K562 (cell line): Measurements from ENCODE around the gene PTPRG. TPM values are rescaled to one million over a fixed set of nuclear protein-coding genes. Genes with fewer than 3 reads are reported as not detected.

ENCODE experiments used
- ATAC-seq: fragments of 200-7000 bp; cut with Tn5 transposase; 3 replicates; pipeline ENCODE4 v1.9.1; 2020; ENCODE audit warnings: moderate library complexity
- BruUV-seq: library from RNA; stranded (reverse); fragments of 400-500 nt; replicated peaks from 2 replicates; lab custom pipeline; 2021; lab: Mats Ljungman, UMichigan
- CTCF ChIA-PET: fragments of 300-600 bp; formaldehyde crosslinking; extraction: SDS; loops from one replicate; lab custom pipeline; 2021; ENCODE audit warnings: low intra/inter-chr PET ratio; lab: Yijun Ruan, JAX
- POLR2A ChIA-PET: fragments of 300-600, 350-650 bp; sonication (Branson Sonifier 250); formaldehyde crosslinking; extraction: SDS; loops from one replicate; lab custom pipeline; 2021; ENCODE audit warnings: antibody characterized with exemption, inconsistent platforms; lab: Yijun Ruan, JAX
- DNase-seq, 4 experiments: peaks; one replicate each; pipeline versions ENCODE4 v3.0.0 to v3.0.0-alpha.2; 2011 to 2018; ENCODE audit warnings: low spot score in 3 of 4, mixed read lengths in 3 of 4; ENCODE audit errors: extremely low read depth in 1 of 4
- FAIRE-seq: peaks from 2 replicates; lab custom pipeline; 2011; peaks lifted over from hg19 to GRCh38; lab: Jason Lieb, UNC
- H2AFZ ChIP-seq: 2 replicates; pipeline ENCODE4 v1.6.0; 2011; ENCODE audit warnings: low read depth, low read length, control low read depth, inconsistent platforms
- H3K27ac ChIP-seq: fragments of 200-600 bp; 3 replicates; pipeline ENCODE4 v1.8.0; 2011; ENCODE audit warnings: low read depth, mild to moderate bottlenecking, control low read depth, inconsistent platforms, low read length, moderate library complexity, mixed read lengths; ENCODE audit errors: extremely low read depth
- H3K27me3 ChIP-seq, 2 experiments: fragments of 300-600 bp in 1 of 2; 2 replicates in 1 of 2; 3 replicates in 1 of 2; pipeline versions ENCODE4 v1.6.0 to v1.8.0; 2011; ENCODE audit warnings: inconsistent platforms in 2 of 2, low read length in 2 of 2, mild to moderate bottlenecking in 1 of 2, mixed read lengths in 1 of 2, moderate library complexity in 1 of 2; ENCODE audit not compliant: control insufficient read depth in 2 of 2, insufficient read depth in 2 of 2
- H3K36me3 ChIP-seq: fragments of 300-600 bp; 3 replicates; pipeline ENCODE4 v1.8.0; 2011; ENCODE audit warnings: mild to moderate bottlenecking, low read length, inconsistent platforms; ENCODE audit not compliant: control insufficient read depth, insufficient read depth
- H3K4me1 ChIP-seq, 2 experiments: fragments of 200-600 bp in 1 of 2; replicated peaks in 1 of 2; 2 replicates in 1 of 2; 3 replicates in 1 of 2; pipeline versions ENCODE4 v1.5.1 to v1.8.0; 2011; ENCODE audit warnings: inconsistent platforms in 2 of 2, low read length in 2 of 2, mild to moderate bottlenecking in 1 of 2, mixed read lengths in 1 of 2, moderate library complexity in 1 of 2; ENCODE audit not compliant: control insufficient read depth in 2 of 2, insufficient read depth in 2 of 2
- H3K4me2 ChIP-seq: 2 replicates; pipeline ENCODE4 v1.6.1; 2011; ENCODE audit warnings: low read length, control low read depth, inconsistent platforms, mixed read lengths; ENCODE audit not compliant: insufficient read depth
- H3K4me3 ChIP-seq: fragments of 200-600 bp; sonication (generic), shearing (Covaris generic); 2 replicates; pipeline ENCODE4 v1.5.1; 2016; ENCODE audit warnings: control low read depth, inconsistent platforms
- H3K79me2 ChIP-seq: fragments of 200-600 bp; 3 replicates; pipeline ENCODE4 v1.8.0; 2011; ENCODE audit warnings: low read length, inconsistent platforms; ENCODE audit not compliant: control insufficient read depth, insufficient read depth
- H3K9ac ChIP-seq, 2 experiments: 2 replicates each; pipeline versions ENCODE4 v1.6.0 to v1.6.1; 2011; ENCODE audit warnings: low read depth in 2 of 2, low read length in 2 of 2, control low read depth in 1 of 2, inconsistent platforms in 1 of 2, mild to moderate bottlenecking in 1 of 2, mixed read lengths in 1 of 2; ENCODE audit not compliant: insufficient read depth in 1 of 2
- H3K9me1 ChIP-seq: one replicate; pipeline ENCODE4 v1.6.0; 2011; ENCODE audit warnings: inconsistent platforms, mild to moderate bottlenecking, low read length, moderate library complexity; ENCODE audit not compliant: control insufficient read depth, insufficient read depth
- H3K9me3 ChIP-seq: replicated peaks from 2 replicates; pipeline ENCODE4 v1.5.1; 2011; ENCODE audit warnings: low read depth, low read length, inconsistent platforms; ENCODE audit not compliant: control insufficient read depth, insufficient read depth
- H4K20me1 ChIP-seq: replicated peaks from 2 replicates; pipeline ENCODE4 v1.6.1; 2011; ENCODE audit warnings: low read length, inconsistent platforms, mixed read lengths; ENCODE audit not compliant: control insufficient read depth, insufficient read depth
- BHLHE40 ChIP-seq: IDR thresholded peaks from 2 replicates; pipeline ENCODE4 v1.6.1; 2011; ENCODE audit warnings: low read length, improper control_type of control experiment
- DEAF1 ChIP-seq: fragments of 450-650 bp; formaldehyde crosslinking; IDR thresholded peaks from 2 replicates; pipeline ENCODE4 v1.4.0; 2020; ENCODE audit warnings: mild to moderate bottlenecking, moderate library complexity
- FIP1L1 ChIP-seq: fragments of 200-400 bp; formaldehyde crosslinking; IDR thresholded peaks from 2 replicates; pipeline ENCODE4 v1.6.1; 2018; ENCODE audit warnings: mild to moderate bottlenecking, low read depth, low read length; ENCODE audit not compliant: poor library complexity, severe bottlenecking
- HDAC6 ChIP-seq: IDR thresholded peaks from 2 replicates; pipeline ENCODE4 v1.6.1; 2012; ENCODE audit warnings: low read depth, mild to moderate bottlenecking, control low read depth, inconsistent platforms, low read length, moderate library complexity
- HMGN3 ChIP-seq: IDR thresholded peaks from 2 replicates; pipeline ENCODE4 v1.6.1; 2011; ENCODE audit warnings: borderline replicate concordance, low read depth, mild to moderate bottlenecking, mixed read lengths, low read length; ENCODE audit not compliant: insufficient read length; ENCODE audit errors: extremely low read depth
- HNRNPL ChIP-seq: fragments of 200-400 bp; formaldehyde crosslinking; IDR thresholded peaks from 2 replicates; pipeline ENCODE4 v1.6.1; 2017; ENCODE audit warnings: low read depth, mild to moderate bottlenecking, low read length
- NCOA4 ChIP-seq: fragments of 450-650 bp; IDR thresholded peaks from 2 replicates; pipeline ENCODE4 v1.6.1; 2018; ENCODE audit warnings: mild to moderate bottlenecking; ENCODE audit not compliant: partially characterized antibody
- RBFOX2 ChIP-seq: fragments of 200-400 bp; formaldehyde crosslinking; IDR thresholded peaks from 2 replicates; pipeline ENCODE4 v1.6.1; 2017; ENCODE audit warnings: low read depth, mild to moderate bottlenecking, low read length, moderate library complexity
- TGIF2 ChIP-seq: sonication (generic); formaldehyde crosslinking; IDR thresholded peaks from 2 replicates; pipeline ENCODE4 v1.8.1; 2022; ENCODE audit warnings: mild to moderate bottlenecking, missing genetic modification reagents, moderate library complexity
- ZNF586 ChIP-seq: fragments of 450-650 bp; formaldehyde crosslinking; conservative IDR thresholded peaks from 2 replicates; pipeline ENCODE4 v1.4.0; 2020; ENCODE audit warnings: mild to moderate bottlenecking, moderate library complexity
- WGBS: fragments of 100-300 bp; shearing (Covaris generic); methylation state at CpG from one replicate; pipeline ENCODE4 v1.1.6; 2016; ENCODE audit warnings: low coverage, mixed read lengths; ENCODE audit not compliant: insufficient coverage; ENCODE audit errors: missing lambda C conversion rate; 5-methylcytosine and 5-hydroxymethylcytosine counted together
- in situ Hi-C: fragments of 300-500 bp; cut with MboI; formaldehyde crosslinking; loops from 4 replicates; pipeline ENCODE4 v1.15.0; 2018; ENCODE audit warnings: inconsistent platforms, mixed read lengths
- intact Hi-C: fragments of 100-400 bp; cut with micrococcal nuclease; formaldehyde crosslinking; loops from 2 replicates; pipeline ENCODE4 v1.14.2; 2022
- polyA plus RNA-seq, 8 experiments: library from polyadenylated mRNA; depleted of rRNA in 4 of 8; stranded (reverse) in 5 of 8; unstranded in 3 of 8; fragments of >200 nt; fragmentation: Nextera tagmentation in 2 of 8; fragmentation: Illumina TruSeq in 1 of 8; extraction: Ambion mirVana in 2 of 8; extraction: Trizol in 1 of 8; gene quantifications; 2 replicates each; pipeline versions ENCODE4 v1.2.1 to v1.2.3, GENCODE V29; 2011 to 2014; ENCODE audit warnings: inconsistent platforms in 1 of 8, missing spikeins in 1 of 8
- total RNA-seq, 7 experiments: library from RNA; depleted of rRNA in 6 of 7; stranded (reverse); fragments of >200 nt in 6 of 7; fragmentation: Illumina TruSeq in 2 of 7; extraction: Trizol in 2 of 7; gene quantifications; 2 replicates each; pipeline versions ENCODE4 v1.2.1 to v1.2.3, GENCODE V29; 2011 to 2021; ENCODE audit warnings: low replicate concordance in 1 of 7

Gene PTPRG
- total and polyA plus RNA-seq, 9 of the 15 experiments (the other 6 are each of a cell fraction or from before 2014, with no cell fraction given): 0.16 TPM; not detected in 8

DNA sequence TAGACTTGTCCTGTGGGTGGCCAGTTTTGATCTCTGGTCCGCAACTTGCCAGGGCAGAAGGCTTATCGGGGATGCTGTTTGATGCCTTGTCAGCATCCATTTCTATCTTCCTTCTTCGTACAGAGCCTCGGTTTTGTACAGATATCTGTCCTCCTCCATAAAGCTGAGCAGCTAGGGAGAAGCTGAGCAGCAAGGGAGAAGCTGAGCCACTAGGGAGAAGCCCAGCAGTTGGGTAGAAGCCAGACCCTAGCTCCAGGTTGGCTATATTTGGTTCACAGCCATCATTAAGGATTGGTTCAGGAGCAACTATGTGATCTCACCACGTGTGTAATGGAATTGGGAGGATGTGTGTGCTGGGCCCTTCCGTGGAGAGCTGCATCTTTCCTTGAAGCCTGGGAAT is 46.7 kb downstream of the PTPRG start:
- FAIRE-seq: no peak
- Histone ChIP-seq H3K4me1 (no peaks in the 10 kb centered on the region), H3K36me3 (no peaks in the 10 kb centered on the region), H2AFZ (no peak overlapping the region), H3K9me1 (no peaks in the 10 kb centered on the region), H3K9me3 (no peaks in the 10 kb centered on the region), H4K20me1 (no peaks in the 10 kb centered on the region), H3K79me2 (no peaks in the 10 kb centered on the region), H3K27me3 (no peaks in the 10 kb centered on the region), H3K4me2 (no peak overlapping the region), H3K4me3 (no peak overlapping the region), H3K9ac (no peak overlapping the region), H3K27ac (no peak overlapping the region)
- no TSS peak for BruUV-seq
- in situ Hi-C loops (no loop called here), intact Hi-C loops (no loop called here)
- ChIA-PET POLR2A (interaction anchor here (0.6 kb wide), 1 partner anchor 8 kb away, joined by 3 read pairs; no protein-coding TSS in a partner anchor), CTCF (no interaction called here)
- TF ChIP-seq NCOA4: no peak
- TF ChIP-seq ZNF586: no peak
- no peak for TF ChIP-seq FIP1L1
- no peak for DNase-seq
- ATAC-seq: no peak
- 0% methylated on average over 6 of the region's 6 CpGs for WGBS

DNA sequence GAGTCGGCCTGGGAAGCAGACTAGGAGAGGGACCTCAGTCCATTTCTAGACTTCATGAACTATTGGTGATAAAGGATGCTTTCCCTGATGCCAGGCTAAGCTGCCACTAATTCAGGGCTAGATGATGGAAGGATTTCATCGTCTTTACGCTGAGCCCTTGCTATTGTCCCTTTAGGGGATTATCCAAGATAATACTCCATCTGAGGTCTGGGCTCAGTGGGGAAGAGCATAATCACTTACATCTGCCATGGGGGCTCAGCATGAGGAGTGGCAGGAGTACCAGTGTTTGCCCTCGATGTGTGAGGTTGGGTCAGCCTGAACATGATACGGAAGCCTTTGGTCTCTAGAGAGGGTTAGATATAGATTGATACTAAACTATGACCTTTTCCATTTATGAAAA is 47.3 kb downstream of the PTPRG start:
- ChIA-PET POLR2A (no interaction called here), CTCF (no interaction called here)
- DNase-seq: no peak
- no peak overlapping the region for H2AFZ ChIP-seq
- no peak overlapping the region for H3K4me3 ChIP-seq
- H3K27me3 ChIP-seq: no peaks in the 10 kb centered on the region
- no peaks in the 10 kb centered on the region for H3K79me2 ChIP-seq
- TF ChIP-seq DEAF1 (CRISPR knock-in tag) (no peak), BHLHE40 (no peak), HMGN3 (no peak), TGIF2 (CRISPR knock-in tag) (no peak), HDAC6 (no peak), HNRNPL (no peak), RBFOX2 (no peak)
- no peaks in the 10 kb centered on the region for H3K9me3 ChIP-seq
- H3K4me2 ChIP-seq: no peak overlapping the region
- H4K20me1 ChIP-seq: no peaks in the 10 kb centered on the region
- BruUV-seq: no TSS peak
- no peak for FAIRE-seq
- no peak overlapping the region for H3K9ac ChIP-seq
- H3K27ac ChIP-seq: no peak overlapping the region
- no peaks in the 10 kb centered on the region for H3K9me1 ChIP-seq
- in situ Hi-C loops: no loop called here
- intact Hi-C loops: no loop called here
- no peaks in the 10 kb centered on the region for H3K36me3 ChIP-seq
- 0% methylated on average over 5 of the region's 5 CpGs for WGBS
- ATAC-seq: no peak
- no peaks in the 10 kb centered on the region for H3K4me1 ChIP-seq
